OCI-LY1 (cell line): Measurements from ENCODE around the gene SPPL3.

Source experiments
- CTCF ChIP-seq: fragments of 200-600 bp; sonication (generic), shearing (Covaris generic); IDR thresholded peaks from 2 replicates; pipeline ENCODE4 v1.5.1; 2017; ENCODE audit warnings: mild to moderate bottlenecking, antibody characterized with exemption, low read length, moderate library complexity, mixed read lengths
- EZH2 ChIP-seq: fragments of 200-600 bp; sonication (generic), shearing (Covaris generic); IDR thresholded peaks from 2 replicates; pipeline ENCODE4 v1.8.0; 2017; ENCODE audit warnings: borderline replicate concordance, mixed run types, mild to moderate bottlenecking, antibody characterized with exemption, low read length, moderate library complexity, mixed read lengths

- no peak for TF ChIP-seq CTCF
- TF ChIP-seq EZH2, result no peak
Observed at GRCh38 chr12:120758798-120759590, 145.2 kb downstream of the SPPL3 start.
